Neuronal stem cell (in vitro differentiated cells): Measurements from ENCODE around the gene PICK1.
A peak's percentile ranks its signal among the peaks of the same experiment; 100 is the strongest.

Experiments used
- DNase-seq: peaks from one replicate; pipeline ENCODE4 v3.0.0-alpha.2; 2013; ENCODE audit warnings: low spot score
- H2AFZ ChIP-seq: one replicate; pipeline ENCODE4 v1.6.1; 2013; ENCODE audit warnings: mild to moderate bottlenecking, low read length, inconsistent platforms
- H2AK5ac ChIP-seq: 2 replicates; pipeline ENCODE4 v1.6.1; 2013; ENCODE audit warnings: low read depth, mild to moderate bottlenecking, inconsistent platforms, low read length, moderate library complexity, mixed read lengths
- H2BK120ac ChIP-seq: 2 replicates; pipeline ENCODE4 v1.6.1; 2013; ENCODE audit warnings: low read depth, mild to moderate bottlenecking, inconsistent platforms, low read length, moderate library complexity, mixed read lengths
- H2BK12ac ChIP-seq: one replicate; pipeline ENCODE4 v1.6.1; 2013; ENCODE audit warnings: low read length, inconsistent platforms
- H2BK15ac ChIP-seq: 2 replicates; pipeline ENCODE4 v1.6.1; 2013; ENCODE audit warnings: mild to moderate bottlenecking, low read length, inconsistent platforms, mixed read lengths
- H2BK5ac ChIP-seq: one replicate; pipeline ENCODE4 v1.6.1; 2013; ENCODE audit warnings: inconsistent platforms, mild to moderate bottlenecking, low read length, moderate library complexity
- H3K14ac ChIP-seq: one replicate; pipeline ENCODE4 v1.6.1; 2013; ENCODE audit warnings: low read length, inconsistent platforms
- H3K18ac ChIP-seq: 2 replicates; pipeline ENCODE4 v1.6.1; 2013; ENCODE audit warnings: low read length, inconsistent platforms
- H3K23ac ChIP-seq: 2 replicates; pipeline ENCODE4 v1.6.1; 2013; ENCODE audit warnings: low read depth, mild to moderate bottlenecking, mixed read lengths, low read length, inconsistent platforms; ENCODE audit not compliant: poor library complexity
- H3K27ac ChIP-seq: replicated peaks from 3 replicates; pipeline ENCODE4 v1.5.1; 2013; ENCODE audit warnings: low read length, inconsistent platforms
- H3K27me3 ChIP-seq, 3 experiments: 2 replicates each; pipeline ENCODE4 v1.6.1; 2013; ENCODE audit warnings: low read length in 3 of 3, mild to moderate bottlenecking in 2 of 3, inconsistent platforms in 1 of 3, low read depth in 1 of 3, mixed read lengths in 1 of 3, moderate library complexity in 1 of 3; ENCODE audit not compliant: control insufficient read depth in 3 of 3, insufficient read depth in 3 of 3
- H3K36me3 ChIP-seq, 2 donors: replicated peaks in 1 of 2; 2 replicates each; pipeline ENCODE4 v1.6.1; 2013; ENCODE audit warnings: low read length in 2 of 2; ENCODE audit not compliant: control insufficient read depth in 2 of 2, insufficient read depth in 2 of 2
- H3K4ac ChIP-seq: 2 replicates; pipeline ENCODE4 v1.6.1; 2013; ENCODE audit warnings: inconsistent platforms, mild to moderate bottlenecking, low read length, moderate library complexity
- H3K4me1 ChIP-seq, 2 donors: 1 replicate in 1 of 2; 2 replicates in 1 of 2; pipeline ENCODE4 v1.6.1; 2013; ENCODE audit warnings: low read length in 2 of 2, low read depth in 1 of 2; ENCODE audit not compliant: control insufficient read depth in 2 of 2, insufficient read depth in 1 of 2
- H3K4me2 ChIP-seq: one replicate; pipeline ENCODE4 v1.6.1; 2013; ENCODE audit warnings: mild to moderate bottlenecking, low read length, inconsistent platforms; ENCODE audit not compliant: insufficient read depth, poor library complexity, severe bottlenecking
- H3K4me3 ChIP-seq, 2 donors: 2 replicates each; pipeline ENCODE4 v1.5.1; 2013; ENCODE audit warnings: low read length in 2 of 2, mild to moderate bottlenecking in 2 of 2, inconsistent platforms in 1 of 2, moderate library complexity in 1 of 2
- H3K79me1 ChIP-seq: one replicate; pipeline ENCODE4 v1.6.1; 2013; ENCODE audit warnings: low read depth, mild to moderate bottlenecking, inconsistent platforms, low read length, moderate library complexity
- H3K9ac ChIP-seq: one replicate; pipeline ENCODE4 v1.6.1; 2013; ENCODE audit warnings: mild to moderate bottlenecking, low read depth, low read length, inconsistent platforms; ENCODE audit not compliant: poor library complexity
- H3K9me3 ChIP-seq, 2 donors: replicated peaks in 1 of 2; 2 replicates each; pipeline versions ENCODE3 to v1.6.1; 2013; ENCODE audit warnings: low read length in 2 of 2, mild to moderate bottlenecking in 2 of 2, inconsistent platforms in 1 of 2, low read depth in 1 of 2, mixed read lengths in 1 of 2, moderate library complexity in 1 of 2; ENCODE audit not compliant: control insufficient read depth in 2 of 2, insufficient read depth in 1 of 2
- H4K8ac ChIP-seq: one replicate; pipeline ENCODE4 v1.6.1; 2013; ENCODE audit warnings: low read depth, mild to moderate bottlenecking, inconsistent platforms, low read length, moderate library complexity
- H4K91ac ChIP-seq: one replicate; pipeline ENCODE4 v1.6.1; 2013; ENCODE audit warnings: low read length, low read depth, mild to moderate bottlenecking, inconsistent platforms; ENCODE audit not compliant: poor library complexity
- WGBS, 2 donors: extraction: QIAGEN DNeasy Blood & Tissue Kit; methylation state at CpG; one replicate each; pipeline ENCODE4 v1.1.7; 2013; ENCODE audit warnings: missing lambda C conversion rate in 2 of 2, mixed read lengths in 1 of 2; ENCODE audit not compliant: insufficient read length in 2 of 2, insufficient replicate concordance in 1 of 2; ENCODE audit errors: extremely low coverage in 2 of 2; 5-methylcytosine and 5-hydroxymethylcytosine counted together

Gene PICK1

GRCh38 chr22:38106814-38107578 lies 49.8 kb downstream of the PICK1 start:
- H3K4ac ChIP-seq: peak overlapping the region; percentile 57
- no peak overlapping the region for H2BK5ac ChIP-seq
- no peaks in the 10 kb centered on the region for H3K27me3 ChIP-seq
- H2BK120ac ChIP-seq: no peak overlapping the region
- H2BK12ac ChIP-seq: no peak overlapping the region
- no CpG with 5 or more reads among the region's 17 CpGs for WGBS, 2 donors
- no peaks in the 10 kb centered on the region for H3K9me3 ChIP-seq
- peak overlapping the region; percentile 59 for H2BK15ac ChIP-seq
- DNase-seq: no peak
- no peak overlapping the region for H3K27ac ChIP-seq
- H2AK5ac ChIP-seq: peak overlapping the region; percentile 11
- H3K9ac ChIP-seq: no peak overlapping the region
- H4K8ac ChIP-seq: no peak overlapping the region
- peak overlapping the region; percentile 48 for H3K18ac ChIP-seq
- H3K23ac ChIP-seq: peak overlapping the region; percentile 20
- no peaks in the 10 kb centered on the region for H3K79me1 ChIP-seq
- no peak overlapping the region for H3K14ac ChIP-seq
- H3K4me2 ChIP-seq: no peak overlapping the region
- H3K4me1 ChIP-seq: peaks cover 0 to 2% of the 10 kb centered on the region in 2 donors
- H3K36me3 ChIP-seq: no peaks in the 10 kb centered on the region
- H2AFZ ChIP-seq: no peak overlapping the region
- H4K91ac ChIP-seq: no peak overlapping the region
- no peak overlapping the region for H3K4me3 ChIP-seq

- Histone ChIP-seq H3K9ac (no peak overlapping the region), H2BK12ac (no peak overlapping the region), H3K27ac (no peak overlapping the region), H2AK5ac (peak overlapping the region; percentile 11), H3K36me3 (no peaks in the 10 kb centered on the region), H3K4me2 (no peak overlapping the region), H3K4ac (no peak overlapping the region), H3K14ac (no peak overlapping the region), H4K91ac (no peak overlapping the region), H3K27me3 (no peaks in the 10 kb centered on the region), H4K8ac (no peak overlapping the region), H2BK15ac (no peak overlapping the region), H3K79me1 (no peaks in the 10 kb centered on the region), H3K9me3 (no peaks in the 10 kb centered on the region), H2BK120ac (no peak overlapping the region), H3K4me3 (no peak overlapping the region), H2BK5ac (no peak overlapping the region), H3K4me1 (peaks cover 0 to 2% of the 10 kb centered on the region in 2 donors), H3K23ac (no peak overlapping the region), H2AFZ (no peak overlapping the region), H3K18ac (no peak overlapping the region)
- DNase-seq: no peak
- WGBS, 2 donors: no CpG with 5 or more reads among the region's 17 CpGs
These were observed 50.7 kb downstream of the PICK1 start for GRCh38 chr22:38107692-38108515.

GRCh38 chr22:38108561-38109319 lies 51.5 kb downstream of the PICK1 start:
- Histone ChIP-seq H3K79me1 (no peaks in the 10 kb centered on the region), H4K8ac (peak overlapping the region; percentile 17), H3K4me3 (no peak overlapping the region), H3K27me3 (no peaks in the 10 kb centered on the region), H3K4me1 (peaks cover 0 to 2% of the 10 kb centered on the region in 2 donors), H4K91ac (peak overlapping the region; percentile 92), H3K23ac (no peak overlapping the region), H3K4ac (no peak overlapping the region), H2BK5ac (no peak overlapping the region), H2BK15ac (peak overlapping the region; percentile 43), H3K4me2 (no peak overlapping the region), H3K18ac (no peak overlapping the region), H3K9me3 (no peaks in the 10 kb centered on the region), H3K36me3 (no peaks in the 10 kb centered on the region), H3K9ac (no peak overlapping the region), H3K14ac (no peak overlapping the region), H2BK120ac (no peak overlapping the region), H2AFZ (no peak overlapping the region), H3K27ac (no peak overlapping the region), H2BK12ac (no peak overlapping the region), H2AK5ac (no peak overlapping the region)
- WGBS, 2 donors: no CpG with 5 or more reads among the region's 15 CpGs
- DNase-seq: no peak
